Trophoblast cell (in vitro differentiated cells and primary cell): ENCODE results near the gene TBCCD1.

Experiments
- DNase-seq, 2 donors: peaks; one replicate each; pipeline ENCODE4 v3.0.0-alpha.2; 2016
- H2AFZ ChIP-seq: 2 replicates; pipeline ENCODE4 v1.6.1; 2013; ENCODE audit warnings: low read length, moderate library complexity, mild to moderate bottlenecking; ENCODE audit not compliant: insufficient read depth, poor library complexity
- H2AK5ac ChIP-seq: 2 replicates; pipeline ENCODE4 v1.6.1; 2013; ENCODE audit warnings: mild to moderate bottlenecking, low read length
- H2BK120ac ChIP-seq: 2 replicates; pipeline ENCODE4 v1.6.1; 2013; ENCODE audit warnings: low read length, mild to moderate bottlenecking, moderate library complexity; ENCODE audit not compliant: insufficient read depth, poor library complexity
- H2BK12ac ChIP-seq: 2 replicates; pipeline ENCODE4 v1.6.1; 2013; ENCODE audit warnings: mild to moderate bottlenecking, low read length, moderate library complexity
- H2BK5ac ChIP-seq: 2 replicates; pipeline ENCODE4 v1.6.1; 2013; ENCODE audit warnings: low read length, low read depth, moderate library complexity, mild to moderate bottlenecking; ENCODE audit not compliant: poor library complexity
- H3K14ac ChIP-seq: 2 replicates; pipeline ENCODE4 v1.6.1; 2013; ENCODE audit warnings: mild to moderate bottlenecking, low read length
- H3K18ac ChIP-seq: 2 replicates; pipeline ENCODE4 v1.6.1; 2013; ENCODE audit warnings: mild to moderate bottlenecking, low read length
- H3K23ac ChIP-seq: 2 replicates; pipeline ENCODE4 v1.6.1; 2013; ENCODE audit warnings: low read length
- H3K27ac ChIP-seq: 2 replicates; pipeline ENCODE4 v1.5.1; 2013; ENCODE audit warnings: low read depth, mild to moderate bottlenecking, inconsistent platforms, low read length, moderate library complexity
- H3K27me3 ChIP-seq: 2 replicates; pipeline ENCODE4 v1.6.1; 2013; ENCODE audit warnings: inconsistent platforms, mild to moderate bottlenecking, low read length, moderate library complexity; ENCODE audit not compliant: insufficient read depth
- H3K36me3 ChIP-seq, 2 experiments: 1 replicate in 1 of 2; 2 replicates in 1 of 2; pipeline ENCODE4 v1.6.1; 2013; ENCODE audit warnings: low read length in 2 of 2, mild to moderate bottlenecking in 2 of 2, moderate library complexity in 1 of 2; ENCODE audit not compliant: insufficient read depth in 2 of 2, control insufficient read depth in 1 of 2
- H3K4ac ChIP-seq: 2 replicates; pipeline ENCODE4 v1.6.1; 2013; ENCODE audit warnings: low read depth, mild to moderate bottlenecking, low read length, moderate library complexity
- H3K4me1 ChIP-seq, 2 experiments: 1 replicate in 1 of 2; 2 replicates in 1 of 2; pipeline ENCODE4 v1.6.1; 2013; ENCODE audit warnings: low read length in 2 of 2, mild to moderate bottlenecking in 2 of 2, moderate library complexity in 1 of 2; ENCODE audit not compliant: insufficient read depth in 2 of 2, control insufficient read depth in 1 of 2
- H3K4me2 ChIP-seq: 2 replicates; pipeline ENCODE4 v1.6.1; 2013; ENCODE audit warnings: inconsistent platforms, mild to moderate bottlenecking, low read length, moderate library complexity
- H3K4me3 ChIP-seq: 2 replicates; pipeline ENCODE4 v1.5.1; 2013; ENCODE audit warnings: mild to moderate bottlenecking, low read depth, low read length, inconsistent platforms
- H3K79me1 ChIP-seq: one replicate; pipeline ENCODE4 v1.6.1; 2013; ENCODE audit warnings: low read length
- H3K79me2 ChIP-seq: 2 replicates; pipeline ENCODE4 v1.6.1; 2013; ENCODE audit warnings: low read length, mild to moderate bottlenecking; ENCODE audit not compliant: control insufficient read depth, insufficient read depth, poor library complexity
- H3K9ac ChIP-seq: 2 replicates; pipeline ENCODE4 v1.6.1; 2013; ENCODE audit warnings: mild to moderate bottlenecking, low read length
- H3K9me3 ChIP-seq: 2 replicates; pipeline ENCODE4 v1.6.1; 2013; ENCODE audit warnings: low read depth, mild to moderate bottlenecking, control low read depth, inconsistent platforms, low read length; ENCODE audit not compliant: insufficient read depth
- H4K12ac ChIP-seq: 2 replicates; pipeline ENCODE4 v1.6.1; 2013; ENCODE audit warnings: low read depth, mild to moderate bottlenecking, low read length, moderate library complexity
- H4K8ac ChIP-seq: 2 replicates; pipeline ENCODE4 v1.6.1; 2013; ENCODE audit warnings: low read depth, mild to moderate bottlenecking, low read length, moderate library complexity
- H4K91ac ChIP-seq: one replicate; pipeline ENCODE4 v1.6.1; 2013; ENCODE audit warnings: low read depth, mild to moderate bottlenecking, low read length, moderate library complexity
- WGBS: extraction: QIAGEN DNeasy Blood & Tissue Kit; methylation state at CpG from one replicate; pipeline ENCODE4 v1.1.7; 2013; ENCODE audit warnings: missing lambda C conversion rate; ENCODE audit not compliant: insufficient read length, insufficient coverage; ENCODE audit errors: extremely low coverage; 5-methylcytosine and 5-hydroxymethylcytosine counted together

The TBCCD1 gene

DNA sequence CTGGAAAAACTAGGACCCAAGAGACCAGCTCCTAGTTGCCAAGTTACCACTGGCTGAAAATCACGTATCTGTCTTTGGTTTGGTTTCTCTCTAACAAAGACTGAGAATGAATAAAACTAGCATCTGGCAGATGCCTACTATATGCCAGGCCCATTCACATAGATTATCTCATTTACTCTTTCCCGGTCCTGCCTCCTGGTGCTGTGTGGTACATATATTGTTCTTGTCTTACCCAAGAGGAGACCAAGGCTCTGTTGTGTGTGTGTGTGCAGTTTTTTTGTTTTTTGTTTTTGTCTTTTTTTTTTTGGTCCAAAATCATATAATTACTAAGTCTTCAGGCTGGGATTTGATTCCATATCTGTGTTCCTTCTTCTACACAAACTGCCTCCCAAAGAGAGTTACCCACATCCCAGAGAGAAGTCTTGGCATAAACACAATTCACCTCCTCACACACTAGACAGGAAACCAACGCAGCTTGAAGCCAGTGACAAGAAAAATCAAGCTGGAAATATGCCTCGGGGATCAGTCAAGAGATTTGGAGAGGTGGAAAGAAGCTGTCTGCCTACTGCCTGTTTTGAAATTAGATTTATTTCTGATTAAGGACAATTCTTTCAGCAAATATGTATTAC, 46.6 kb upstream of the TBCCD1 start:
- no peak overlapping the region for H4K91ac ChIP-seq
- no peak overlapping the region for H3K27ac ChIP-seq
- H3K79me2 ChIP-seq, result no peaks in the 10 kb centered on the region
- H3K4ac ChIP-seq, result no peak overlapping the region
- H2AK5ac ChIP-seq, result no peak overlapping the region
- H3K36me3 ChIP-seq, result no peaks in the 10 kb centered on the region
- H2BK120ac ChIP-seq, result no peak overlapping the region
- DNase-seq, result no peak
- H2AFZ ChIP-seq, result no peak overlapping the region
- H3K9me3 ChIP-seq, result peaks cover 3% of the 10 kb centered on the region
- H3K14ac ChIP-seq, result no peak overlapping the region
- H2BK12ac ChIP-seq, result no peak overlapping the region
- no CpG with 5 or more reads among the region's 4 CpGs for WGBS
- H3K27me3 ChIP-seq, result no peaks in the 10 kb centered on the region
- no peak overlapping the region for H4K8ac ChIP-seq
- no peaks in the 10 kb centered on the region for H3K79me1 ChIP-seq
- no peak overlapping the region for H2BK5ac ChIP-seq
- H3K4me2 ChIP-seq, result no peak overlapping the region
- no peak overlapping the region for H3K18ac ChIP-seq
- H3K9ac ChIP-seq, result no peak overlapping the region
- no peak overlapping the region for H3K23ac ChIP-seq
- no peak overlapping the region for H3K4me3 ChIP-seq
- no peak overlapping the region for H4K12ac ChIP-seq
- H3K4me1 ChIP-seq, result peaks cover 0 to 2% of the 10 kb centered on the region in 2 experiments

DNA sequence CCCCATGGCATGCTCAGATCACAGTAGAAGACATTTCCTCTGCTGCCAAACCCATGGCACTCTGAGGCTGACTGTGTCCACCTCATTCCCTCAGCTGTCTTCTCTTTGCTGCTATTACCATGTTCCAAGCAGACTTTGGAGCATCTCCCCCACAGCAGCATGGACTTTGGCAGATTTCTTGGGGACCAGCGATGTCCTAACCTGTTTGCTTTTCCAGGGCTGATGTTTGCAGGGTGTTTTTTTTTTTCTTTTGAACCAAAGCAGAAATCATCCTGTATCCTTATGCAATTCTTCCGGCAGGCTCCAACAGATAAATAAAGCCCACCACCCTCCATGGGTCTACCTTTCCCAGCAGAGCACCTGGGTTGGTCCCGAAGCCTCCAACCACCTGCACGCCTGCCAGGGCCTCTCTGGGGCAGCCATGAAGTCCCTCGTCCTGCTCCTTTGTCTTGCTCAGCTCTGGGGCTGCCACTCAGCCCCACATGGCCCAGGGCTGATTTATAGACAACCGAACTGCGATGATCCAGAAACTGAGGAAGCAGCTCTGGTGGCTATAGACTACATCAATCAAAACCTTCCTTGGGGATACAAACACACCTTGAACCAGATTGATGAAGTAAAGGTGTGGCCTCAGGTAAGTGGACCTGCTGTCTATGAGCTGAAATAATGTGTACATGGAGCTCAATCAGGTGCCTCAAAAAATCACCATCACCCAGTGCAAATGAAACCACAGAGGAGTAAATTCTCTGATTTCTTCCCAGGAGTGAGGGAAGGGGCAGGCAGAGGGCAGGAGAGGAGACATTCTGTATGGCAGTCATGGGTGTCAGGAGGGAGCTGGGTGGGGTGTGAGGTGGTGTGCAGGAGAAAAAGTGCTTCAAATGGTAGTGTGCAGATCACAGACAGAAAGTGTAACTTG, 45.8 kb upstream of the TBCCD1 start, which contains the start of gene AHSG:
Gene AHSG, plus strand, starts transcription at position 340 of the 916 bp plus-strand sequence. Its CDS starts 82 bp downstream, at position 422.
- no peaks in the 10 kb centered on the region for H3K36me3 ChIP-seq
- no peak within 1 kb of the TSS for H3K4ac ChIP-seq
- H3K14ac ChIP-seq, result no peak within 1 kb of the TSS
- no peaks in the 10 kb centered on the region for H3K79me2 ChIP-seq
- H3K4me1 ChIP-seq, result peaks cover 0 to 2% of the 10 kb centered on the region in 2 experiments
- DNase-seq, result no peak
- H2AK5ac ChIP-seq, result no peak within 1 kb of the TSS
- no peak within 1 kb of the TSS for H2AFZ ChIP-seq
- no peaks in the 10 kb centered on the region for H3K9me3 ChIP-seq
- H3K23ac ChIP-seq, result no peak within 1 kb of the TSS
- H4K8ac ChIP-seq, result no peak within 1 kb of the TSS
- H3K18ac ChIP-seq, result no peak within 1 kb of the TSS
- H2BK12ac ChIP-seq, result no peak within 1 kb of the TSS
- no peak within 1 kb of the TSS for H4K12ac ChIP-seq
- no CpG with 5 or more reads among the region's 7 CpGs for whole genome bisulfite sequencing
- H3K4me3 ChIP-seq, result peak within 1 kb of the TSS; percentile 25
- no peaks in the 10 kb centered on the region for H3K79me1 ChIP-seq
- no peak within 1 kb of the TSS for H3K27ac ChIP-seq
- no peak within 1 kb of the TSS for H3K9ac ChIP-seq
- no peak within 1 kb of the TSS for H4K91ac ChIP-seq
- H2BK5ac ChIP-seq, result no peak within 1 kb of the TSS
- no peaks in the 10 kb centered on the region for H3K27me3 ChIP-seq
- no peak within 1 kb of the TSS for H2BK120ac ChIP-seq
- no peak within 1 kb of the TSS for H3K4me2 ChIP-seq

DNA sequence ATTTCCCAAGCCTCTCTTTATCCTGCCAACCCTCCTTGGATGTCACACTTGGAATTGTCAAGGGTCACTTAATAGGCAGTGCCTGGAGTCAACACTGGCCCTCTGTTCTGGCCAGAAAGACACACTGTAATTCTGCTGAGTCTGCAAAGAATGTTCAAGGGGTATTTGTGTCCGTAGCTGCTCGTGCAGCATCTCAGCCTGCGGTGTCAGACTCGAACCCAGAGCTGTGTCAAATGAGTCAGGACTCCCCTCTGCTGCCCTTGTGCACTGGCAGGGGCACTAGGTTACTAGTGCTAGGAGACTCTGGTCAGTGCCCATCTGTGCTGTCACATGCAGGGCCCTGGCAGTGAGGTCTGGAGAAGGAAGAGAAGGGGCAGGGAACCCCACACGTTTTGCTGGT, 44.9 kb upstream of the TBCCD1 start:
- DNase-seq, result no peak
- no peak overlapping the region for H3K9ac ChIP-seq
- no peak overlapping the region for H2BK12ac ChIP-seq
- H3K4me2 ChIP-seq, result no peak overlapping the region
- no peak overlapping the region for H2BK5ac ChIP-seq
- no peak overlapping the region for H4K8ac ChIP-seq
- H3K4me1 ChIP-seq, result peaks cover 0 to 2% of the 10 kb centered on the region in 2 experiments
- no peaks in the 10 kb centered on the region for H3K79me2 ChIP-seq
- no peak overlapping the region for H4K12ac ChIP-seq
- no peak overlapping the region for H2AK5ac ChIP-seq
- no CpG with 5 or more reads among the region's 5 CpGs for WGBS
- no peaks in the 10 kb centered on the region for H3K27me3 ChIP-seq
- H4K91ac ChIP-seq, result no peak overlapping the region
- H3K4me3 ChIP-seq, result peak overlapping the region; percentile 25
- no peak overlapping the region for H3K27ac ChIP-seq
- H3K4ac ChIP-seq, result no peak overlapping the region
- no peaks in the 10 kb centered on the region for H3K9me3 ChIP-seq
- no peak overlapping the region for H3K14ac ChIP-seq
- no peak overlapping the region for H2AFZ ChIP-seq
- no peaks in the 10 kb centered on the region for H3K79me1 ChIP-seq
- H3K36me3 ChIP-seq, result no peaks in the 10 kb centered on the region
- no peak overlapping the region for H3K23ac ChIP-seq
- no peak overlapping the region for H2BK120ac ChIP-seq
- no peak overlapping the region for H3K18ac ChIP-seq

DNA sequence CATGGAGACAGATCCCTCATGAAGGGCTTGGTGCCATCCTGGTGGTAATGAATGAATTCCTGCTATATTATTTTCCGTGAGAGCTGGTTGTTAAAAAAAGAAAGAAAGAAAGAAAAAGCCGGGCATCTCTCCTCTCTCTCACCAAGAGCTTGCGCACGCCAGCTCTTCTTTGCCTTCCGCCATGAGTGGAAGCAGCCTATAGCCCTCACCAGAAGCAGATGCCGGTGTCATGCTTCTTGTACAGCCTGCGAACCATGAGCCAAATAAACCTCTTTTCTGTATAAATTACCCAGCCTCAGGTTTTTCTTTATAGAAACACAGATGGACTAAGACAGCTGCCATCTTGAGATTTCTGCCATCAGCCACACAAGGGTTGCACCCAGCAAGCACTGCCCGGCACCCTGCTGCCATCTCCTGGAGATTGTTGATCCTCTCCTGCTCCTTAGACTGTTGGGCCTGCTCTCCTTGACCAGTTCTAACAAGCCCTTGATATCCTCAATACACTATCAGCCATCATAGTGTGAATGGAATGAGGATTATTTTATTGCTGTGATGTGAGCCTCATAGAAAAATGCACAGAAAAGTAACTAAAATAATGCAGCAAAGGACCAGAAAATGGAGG, 42.2 kb upstream of the TBCCD1 start:
- H3K4ac ChIP-seq, result no peak overlapping the region
- H3K36me3 ChIP-seq, result no peaks in the 10 kb centered on the region
- no peak overlapping the region for H3K9ac ChIP-seq
- no peaks in the 10 kb centered on the region for H3K27me3 ChIP-seq
- no peak overlapping the region for H2AK5ac ChIP-seq
- no peak overlapping the region for H4K12ac ChIP-seq
- no peak overlapping the region for H3K14ac ChIP-seq
- H3K4me2 ChIP-seq, result no peak overlapping the region
- H3K79me2 ChIP-seq, result no peaks in the 10 kb centered on the region
- H4K91ac ChIP-seq, result no peak overlapping the region
- no peak overlapping the region for H3K23ac ChIP-seq
- H2BK120ac ChIP-seq, result no peak overlapping the region
- H3K27ac ChIP-seq, result no peak overlapping the region
- H3K18ac ChIP-seq, result no peak overlapping the region
- no peak overlapping the region for H4K8ac ChIP-seq
- no peak overlapping the region for H2BK12ac ChIP-seq
- no peaks in the 10 kb centered on the region for H3K79me1 ChIP-seq
- WGBS, result no CpG with 5 or more reads among the region's 8 CpGs
- no peaks in the 10 kb centered on the region for H3K4me1 ChIP-seq
- peak; percentile 44 to 65 for DNase-seq
- H3K4me3 ChIP-seq, result no peak overlapping the region
- H2AFZ ChIP-seq, result no peak overlapping the region
- H2BK5ac ChIP-seq, result no peak overlapping the region
- H3K9me3 ChIP-seq, result no peaks in the 10 kb centered on the region
